ENCODE data around the gene SMARCC1.
"Not testable (repeated sequence)": the region's sequence is repeated elsewhere in the genome, so short reads cannot be mapped to it uniquely, and the experiment has no call there.

SMARCC1 gene

GRCh38 chr3:47781685-47782445, at the start of gene SMARCC1:
TSS of gene SMARCC1 (minus strand) at chr3:47781893. CDS start at chr3:47781797, 96 bp downstream.
- DNase-seq = peak; percentile 98

- not testable (repeated sequence) for DNase-seq
Observed at GRCh38 chr3:47829482-47829881, 47.8 kb upstream of the SMARCC1 start.

- DNase-seq = no peak
Observed at GRCh38 chr3:47825590-47825989, 43.9 kb upstream of the SMARCC1 start.

DNA sequence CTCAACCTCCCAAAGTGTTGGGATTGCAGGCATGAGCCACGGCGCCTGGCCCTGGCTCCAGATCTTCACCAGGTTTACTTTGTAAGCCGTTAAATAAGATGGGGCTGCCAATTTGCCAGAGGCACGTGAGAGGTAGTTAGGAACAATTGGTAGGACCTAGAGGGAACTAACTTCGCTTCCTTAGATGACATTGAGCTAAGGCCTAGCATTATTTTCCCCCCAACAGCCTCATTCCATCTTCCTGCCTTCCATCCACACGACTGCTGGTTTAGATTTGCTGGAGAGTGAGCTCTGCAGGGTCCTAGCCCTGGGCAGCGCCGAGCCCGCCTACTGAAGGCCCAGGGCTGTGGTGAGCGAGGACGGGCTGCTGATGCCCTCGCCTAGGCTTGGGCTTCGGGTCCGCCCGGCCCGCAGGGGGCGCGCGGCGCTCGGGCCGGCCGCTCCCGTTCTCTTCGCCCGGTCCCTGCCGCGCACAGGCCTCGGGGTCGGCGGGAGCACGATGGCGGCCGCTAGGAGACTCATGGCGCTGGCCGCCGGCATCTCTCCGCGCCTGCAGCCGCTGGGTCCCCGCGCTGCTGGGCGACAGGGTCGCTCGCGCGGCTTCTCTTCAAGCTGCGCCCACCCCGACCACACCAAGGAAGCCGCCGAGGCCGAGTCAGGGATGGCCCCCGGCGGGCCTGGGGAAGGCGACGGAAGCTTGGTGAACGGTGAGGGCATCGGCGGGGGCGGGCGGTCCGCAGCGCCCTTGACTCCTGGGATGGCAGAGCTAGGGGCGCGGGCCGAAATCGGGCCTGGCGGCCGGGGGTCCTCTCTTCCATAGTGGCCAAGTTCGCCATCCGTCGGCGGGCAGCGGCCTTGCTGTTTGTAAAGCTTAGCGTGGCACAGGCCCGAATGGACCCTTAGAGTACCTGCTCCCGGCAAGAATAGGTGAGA, 43.1 kb upstream of the SMARCC1 start:
- peak; percentile 83 for DNase-seq

- no peak for DNase-seq
Observed at GRCh38 chr3:47817609-47818008, 35.9 kb upstream of the SMARCC1 start.

DNA sequence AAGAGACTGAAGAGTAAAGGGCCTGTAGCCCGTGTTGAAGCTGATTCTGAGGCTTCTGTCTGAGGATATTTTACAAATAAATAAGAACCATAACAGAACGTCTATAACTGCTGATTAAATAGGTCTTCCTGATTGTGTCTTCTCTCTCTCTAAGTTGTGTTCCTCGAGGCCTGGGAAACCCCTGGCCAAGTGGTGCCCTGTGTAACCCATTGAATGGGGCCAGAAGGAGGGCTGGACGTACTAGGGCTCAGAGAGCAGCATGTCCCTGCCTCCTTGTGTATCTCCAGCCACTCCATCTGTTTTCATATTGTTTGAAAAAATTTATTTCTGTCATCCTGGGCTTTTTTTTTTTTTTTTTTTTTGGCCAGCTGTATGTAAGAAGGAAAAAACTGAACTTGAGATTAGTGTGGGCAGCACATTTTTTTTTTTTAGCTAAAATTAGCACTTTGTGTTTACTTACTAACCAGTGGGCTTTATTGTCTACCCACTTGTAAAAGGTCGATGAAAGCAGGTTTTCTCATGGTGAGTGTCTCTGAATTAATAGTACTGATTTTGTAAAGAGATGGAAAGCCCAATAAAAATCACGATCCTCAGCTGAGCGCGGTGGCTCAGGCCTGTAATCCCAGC, 32.0 kb upstream of the SMARCC1 start:
- no peak for DNase-seq

DNA sequence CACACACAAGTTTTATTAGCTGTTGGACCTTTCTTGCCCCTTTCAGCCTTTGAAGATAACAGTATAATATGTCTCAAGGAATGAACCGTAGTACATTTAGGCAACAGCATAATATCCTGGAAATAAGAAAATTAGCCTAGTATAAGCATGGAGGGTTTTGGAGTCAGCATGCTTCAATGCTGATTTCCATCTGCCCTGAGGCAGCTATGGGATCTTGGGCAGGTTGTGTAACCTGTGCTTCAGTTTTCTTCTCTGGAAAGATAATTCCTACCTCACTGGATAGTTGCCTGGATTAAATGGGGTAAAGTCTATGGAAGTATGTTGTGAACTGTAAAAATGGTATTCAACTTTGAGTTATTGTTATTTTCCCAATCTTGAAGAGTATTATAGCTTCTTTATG, 22.9 kb upstream of the SMARCC1 start:
- no peak for DNase-seq

DNA sequence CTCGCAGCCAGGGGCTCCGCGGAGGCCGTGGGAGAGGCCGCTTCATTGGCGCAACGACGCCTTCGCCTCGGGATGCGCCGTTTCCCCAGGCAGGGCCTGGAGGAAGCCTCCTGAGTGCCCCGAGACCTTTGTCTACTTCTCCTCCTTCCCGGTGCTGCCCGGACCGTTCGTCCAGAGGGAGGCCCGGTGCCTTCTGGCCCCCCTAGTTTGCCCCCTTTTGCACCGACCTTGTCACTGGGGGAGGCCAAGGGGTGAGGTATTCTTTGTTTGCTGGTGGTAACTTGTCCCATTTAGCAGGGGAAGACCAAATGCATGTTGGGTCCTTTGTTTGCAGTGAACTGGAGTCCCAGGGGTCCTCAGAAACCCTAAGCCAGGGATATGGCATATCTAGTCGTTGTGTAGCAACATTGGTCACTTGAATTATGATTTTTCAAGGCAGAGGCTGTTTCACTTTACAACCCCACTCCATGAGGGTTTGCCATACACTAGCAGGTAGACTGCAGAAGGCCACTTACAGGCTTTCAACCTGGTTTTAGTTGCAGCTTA, 21.9 kb upstream of the SMARCC1 start:
- DNase-seq = no peak

GRCh38 chr3:47802734-47803479, 21.2 kb upstream of the SMARCC1 start, which contains the start of gene DHX30:
TSS of gene DHX30 (plus strand) at chr3:47803138. CDS start at chr3:47810684, 7,546 bp downstream.
- peak; percentile 91 for DNase-seq

DNA sequence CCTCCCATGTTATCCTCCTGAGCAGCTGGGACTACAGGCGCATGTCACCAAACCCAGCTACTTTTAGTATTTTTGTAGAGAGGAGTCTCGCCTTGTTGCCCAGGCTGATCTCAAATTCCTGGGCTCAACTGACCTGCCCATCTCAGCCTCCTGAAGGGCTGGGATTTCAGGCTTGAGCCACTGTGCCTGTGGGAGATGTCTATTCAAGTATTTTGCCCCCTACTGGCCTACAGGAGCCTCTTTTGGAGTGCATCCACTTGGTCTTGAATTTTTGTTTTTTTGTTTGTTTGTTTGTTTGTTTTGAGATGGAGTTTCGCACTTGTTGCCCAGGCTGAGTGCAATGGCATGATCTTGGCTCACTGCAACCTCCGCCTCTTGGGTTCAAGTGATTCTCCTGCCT, 18.0 kb upstream of the SMARCC1 start:
- no peak for DNase-seq

GRCh38 chr3:47794544-47794943, 12.9 kb upstream of the SMARCC1 start:
- no peak for DNase-seq

DNA sequence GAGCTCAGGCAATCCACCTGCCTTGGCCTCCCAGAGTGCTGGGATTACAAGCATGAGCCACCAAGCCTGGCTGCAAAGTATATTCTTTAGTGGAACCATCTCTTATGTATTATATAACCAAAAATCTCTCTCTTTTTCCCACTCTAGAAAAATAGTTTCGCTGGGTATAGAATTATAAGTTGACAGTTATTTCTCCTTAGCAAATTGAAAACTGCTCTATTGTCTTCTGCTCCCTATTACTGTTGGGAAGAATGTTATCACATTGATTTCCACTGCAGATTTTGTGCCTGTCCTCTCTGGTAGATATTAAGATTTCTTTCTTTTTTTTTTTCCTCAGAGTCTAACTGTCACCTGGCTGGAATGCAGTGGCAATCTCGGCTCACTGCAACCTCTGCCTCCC, 11.0 kb upstream of the SMARCC1 start:
- no peak for DNase-seq

DNA sequence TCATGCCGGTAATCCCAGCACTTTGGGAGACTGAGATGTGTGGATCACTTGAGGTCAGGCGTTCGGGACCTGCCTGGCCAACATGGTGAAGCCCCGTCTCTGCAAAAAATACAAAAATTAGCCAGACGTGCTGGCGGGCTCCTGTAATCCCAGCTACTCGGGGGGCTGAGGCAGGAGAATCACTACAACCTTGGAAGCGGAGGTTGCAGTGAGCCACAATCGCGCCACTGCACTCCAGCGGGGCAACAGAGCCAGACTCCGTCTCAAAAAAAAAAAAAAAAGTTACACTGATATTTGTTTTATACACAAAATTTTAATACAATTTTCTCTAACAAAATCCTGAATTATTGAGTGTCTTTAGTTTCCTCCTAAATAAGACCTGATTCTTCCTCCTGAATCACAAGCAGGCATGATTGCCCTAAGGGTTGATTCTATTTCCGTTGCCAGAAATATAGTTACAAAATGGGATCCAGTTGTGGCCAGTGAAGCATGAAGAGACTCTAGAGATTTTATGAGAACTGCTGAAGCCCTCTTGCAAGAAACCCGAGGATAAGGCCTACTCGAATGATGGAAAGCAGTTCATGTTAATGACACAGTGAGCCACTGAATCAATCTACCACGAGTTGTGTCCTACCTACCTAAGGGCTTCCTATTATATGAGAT, 9.6 kb upstream of the SMARCC1 start:
- DNase-seq = no peak

DNA sequence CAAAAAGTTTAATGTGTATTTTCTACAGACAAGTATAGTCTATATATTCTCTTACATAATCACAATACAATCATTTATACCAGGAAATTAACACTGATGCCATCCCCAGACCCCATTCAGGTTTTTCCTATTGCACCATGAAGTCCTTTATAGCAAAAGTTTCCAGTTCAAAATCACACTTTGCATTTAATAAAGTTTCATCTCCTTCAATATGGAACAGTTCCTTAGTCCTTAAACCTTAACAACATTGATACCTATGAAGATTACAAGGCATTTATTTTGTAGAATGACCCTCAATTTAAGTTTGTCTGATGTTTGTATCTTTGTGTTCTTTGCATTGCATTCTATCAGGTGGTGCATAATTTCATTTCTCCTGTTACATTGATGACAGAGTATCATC, 2.0 kb upstream of the SMARCC1 start:
- DNase-seq = no peak

DNA sequence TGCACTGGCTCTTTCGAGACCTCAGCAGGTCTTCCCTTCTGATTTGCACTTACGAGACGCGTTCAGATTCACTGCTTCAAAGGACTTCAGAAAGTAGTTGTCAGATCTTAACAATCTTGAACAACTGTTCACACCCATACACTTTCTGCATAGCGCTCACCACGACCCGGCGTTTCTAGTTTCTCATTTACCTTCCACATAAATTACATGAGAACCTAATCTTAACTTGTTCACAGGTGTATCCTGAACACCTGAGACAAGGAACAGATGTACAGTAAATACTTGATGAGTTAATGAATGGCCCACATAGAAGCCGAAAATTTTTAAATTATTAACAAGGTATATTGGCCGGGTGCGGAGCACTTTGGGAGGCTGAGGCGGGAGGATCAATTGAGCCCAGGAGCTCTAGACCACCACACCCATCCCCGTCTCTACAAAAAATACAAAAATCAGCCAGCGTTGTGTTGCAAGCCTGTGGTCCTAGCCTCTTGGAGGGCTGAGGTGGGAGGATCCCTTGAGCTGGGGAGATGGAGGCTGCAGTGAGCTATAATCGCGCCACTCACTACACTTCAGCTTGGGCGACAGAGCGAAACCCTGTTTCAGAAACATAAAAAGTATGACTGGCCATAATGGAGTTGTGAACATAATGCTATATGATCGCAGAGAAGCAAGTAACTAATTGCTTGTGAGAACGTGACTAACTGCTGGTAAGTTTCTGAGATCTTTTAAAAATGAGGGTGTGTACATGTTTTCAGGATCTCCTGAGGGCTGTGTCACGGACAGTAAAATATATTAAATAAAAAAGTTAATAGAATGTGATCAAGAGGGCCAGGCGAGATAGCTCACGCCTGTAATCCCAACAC, 984 bp upstream of the SMARCC1 start:
- no peak for DNase-seq

DNA sequence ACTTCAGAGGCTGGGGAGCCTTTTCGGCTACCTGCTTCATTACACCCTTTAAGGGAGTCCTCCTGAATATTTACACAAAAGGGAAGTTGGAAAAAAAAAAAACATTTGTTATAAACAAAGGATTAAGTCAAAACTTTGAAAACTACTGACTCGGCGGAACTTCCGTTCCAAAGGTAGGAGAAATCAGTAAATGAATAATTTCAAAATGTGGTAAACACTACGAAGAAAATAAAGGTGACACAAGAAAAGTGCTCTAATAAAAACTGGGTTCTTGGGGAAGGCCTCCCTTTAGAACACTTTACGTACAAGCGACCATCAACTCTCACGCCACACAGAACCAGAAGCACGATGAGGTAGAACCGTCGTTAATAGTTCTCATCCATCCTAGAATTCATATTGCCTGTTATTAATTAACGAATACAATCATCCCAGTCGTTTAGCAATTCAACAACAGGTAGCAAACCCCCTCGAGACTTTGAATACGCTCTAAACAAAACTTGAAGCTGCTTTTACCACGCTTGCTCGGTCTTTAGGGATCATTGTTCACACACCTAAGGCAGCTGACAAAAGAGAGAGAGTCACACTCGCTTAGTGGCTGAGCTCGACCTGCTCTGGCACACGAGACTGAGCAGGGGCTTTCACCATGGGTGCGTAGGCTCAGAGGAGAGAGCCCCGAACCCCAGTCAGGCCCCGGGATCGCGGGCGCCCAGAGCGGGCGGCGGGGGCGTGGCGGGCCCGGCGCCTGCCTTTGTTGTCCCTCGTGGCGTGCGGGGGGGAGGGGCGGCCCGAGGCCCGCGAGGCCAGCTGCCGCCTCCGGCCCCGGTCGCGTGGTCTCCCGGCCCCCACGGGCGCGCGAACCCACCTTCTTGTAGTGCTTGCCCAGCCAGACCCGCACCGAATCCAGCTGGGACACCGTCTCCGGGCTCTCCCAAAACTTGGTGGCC, 680 bp downstream of the SMARCC1 start:
- peak; percentile 59 for DNase-seq

DNA sequence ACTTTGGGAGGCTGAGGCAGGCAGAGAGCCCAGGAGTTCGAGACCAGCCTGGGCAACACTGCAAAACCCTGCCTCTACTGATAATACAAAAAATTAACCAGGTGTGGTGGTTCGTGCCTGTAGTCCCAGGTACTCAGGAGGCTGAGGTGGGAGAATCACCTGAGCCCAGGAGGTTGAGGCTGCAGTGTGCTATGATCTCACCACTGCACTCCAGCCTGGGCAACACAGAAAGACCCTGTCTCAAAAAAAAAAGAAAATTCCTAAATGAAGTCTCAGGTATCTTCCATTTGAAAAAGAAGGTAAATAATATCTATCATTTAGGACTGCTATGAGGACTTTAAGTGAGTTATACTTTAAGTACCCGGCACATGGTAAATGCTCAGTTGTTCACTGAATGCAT, 2.9 kb downstream of the SMARCC1 start:
- DNase-seq = no peak

GRCh38 chr3:47772788-47773187, 8.9 kb downstream of the SMARCC1 start:
- no peak for DNase-seq

DNA sequence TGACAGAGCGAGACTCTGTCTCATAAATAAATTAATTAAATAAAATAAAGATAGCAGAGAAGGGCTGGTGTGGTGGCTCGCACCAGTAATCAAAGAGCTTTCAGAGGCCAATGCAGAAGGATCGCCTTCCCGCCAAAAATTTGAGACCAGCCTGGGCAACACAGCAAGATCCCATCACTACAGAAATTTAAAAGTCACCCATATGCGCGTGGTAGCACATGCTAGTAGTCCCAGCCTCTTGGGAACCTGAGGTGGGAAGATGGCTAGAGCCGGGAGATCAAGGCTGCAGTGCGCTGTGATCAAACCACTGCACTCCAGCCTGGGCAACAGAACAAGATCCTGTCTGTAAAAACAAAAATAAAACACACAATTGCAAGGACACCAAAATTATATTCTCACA, 9.6 kb downstream of the SMARCC1 start:
- DNase-seq = no peak

DNA sequence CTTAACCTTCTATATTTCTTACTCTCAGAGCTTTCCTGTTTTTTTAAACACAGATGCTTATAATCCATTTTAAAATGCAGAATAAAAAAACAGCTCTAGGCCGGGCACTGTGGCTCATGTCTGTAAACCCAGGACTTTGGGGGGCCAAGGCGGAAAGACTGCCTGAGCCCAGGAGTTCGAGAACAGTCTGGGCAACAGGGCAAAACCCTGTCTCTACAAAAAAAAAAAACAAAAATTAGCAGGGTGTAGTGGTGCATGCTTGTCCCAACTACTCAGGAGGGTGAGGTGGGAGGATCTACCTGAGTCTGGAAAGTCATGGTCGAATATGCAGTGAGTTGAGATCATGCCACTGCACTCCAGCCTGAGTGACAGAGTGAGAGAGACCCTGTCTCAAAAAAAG, 15.5 kb downstream of the SMARCC1 start:
- DNase-seq = no peak

Measured in midbrain (tissue), 1 donor.